ENCODE data around the gene SAFB.

- TF ChIP-seq CTCF (conservative IDR thresholded peaks at IDR 0.05; ENCODE audit: low read length) (no peak), EZH2phosphoT487 (IDR thresholded peaks at IDR 0.05; ENCODE audit: borderline replicate concordance) (no peak)
Observed at GRCh38 chr19:5697890-5698634, 75.2 kb downstream of the SAFB start.

Data from Loucy (cell line).